H9 (cell line): ENCODE data around the gene RRAGD. TPM values are rescaled to one million over a fixed set of nuclear protein-coding genes. Genes with fewer than 3 reads are reported as not detected.

Source experiments
- DNase-seq: peaks from one replicate; pipeline ENCODE4 v3.0.0-alpha.2; 2017
- H2AFZ ChIP-seq: one replicate; pipeline ENCODE4 v1.6.1; 2013; ENCODE audit warnings: mild to moderate bottlenecking, low read length, control low read depth, moderate library complexity
- H2AK5ac ChIP-seq: 2 replicates; pipeline ENCODE4 v1.6.1; 2013; ENCODE audit warnings: low read length, control low read depth, mixed read lengths; ENCODE audit not compliant: insufficient read length
- H2BK120ac ChIP-seq: one replicate; pipeline ENCODE4 v1.6.1; 2013; ENCODE audit warnings: low read depth, mild to moderate bottlenecking, low read length, control low read depth, inconsistent platforms; ENCODE audit not compliant: poor library complexity, severe bottlenecking
- H2BK12ac ChIP-seq: 2 replicates; pipeline ENCODE4 v1.6.1; 2013; ENCODE audit warnings: low read length, control low read depth, mixed read lengths, low read depth; ENCODE audit not compliant: insufficient read length
- H2BK15ac ChIP-seq: 2 replicates; pipeline ENCODE4 v1.6.1; 2013; ENCODE audit warnings: low read depth, low read length, control low read depth
- H2BK20ac ChIP-seq: one replicate; pipeline ENCODE4 v1.6.1; 2013; ENCODE audit warnings: low read depth, mild to moderate bottlenecking, low read length, control low read depth, inconsistent platforms; ENCODE audit not compliant: poor library complexity, severe bottlenecking
- H2BK5ac ChIP-seq: 2 replicates; pipeline ENCODE4 v1.6.1; 2013; ENCODE audit warnings: low read length, control low read depth, mixed read lengths; ENCODE audit not compliant: insufficient read length
- H3K14ac ChIP-seq: 2 replicates; pipeline ENCODE4 v1.6.1; 2013; ENCODE audit warnings: low read length, control low read depth; ENCODE audit not compliant: insufficient read depth
- H3K18ac ChIP-seq: 2 replicates; pipeline ENCODE4 v1.6.1; 2013; ENCODE audit warnings: low read depth, mild to moderate bottlenecking, mixed read lengths, low read length, control low read depth; ENCODE audit not compliant: insufficient read length
- H3K23ac ChIP-seq: 2 replicates; pipeline ENCODE4 v1.6.1; 2013; ENCODE audit warnings: low read length, control low read depth, mixed read lengths, low read depth; ENCODE audit not compliant: insufficient read length
- H3K23me2 ChIP-seq: 2 replicates; pipeline ENCODE4 v1.6.1; 2013; ENCODE audit warnings: low read depth, mild to moderate bottlenecking, mixed read lengths, low read length, control low read depth; ENCODE audit not compliant: insufficient read length, poor library complexity, severe bottlenecking
- H3K27ac ChIP-seq: 2 replicates; pipeline ENCODE4 v1.5.1; 2013; ENCODE audit warnings: low read length, control low read depth, mixed read lengths, low read depth; ENCODE audit not compliant: insufficient read length
- H3K27me3 ChIP-seq: 2 replicates; pipeline ENCODE4 v1.6.1; 2013; ENCODE audit warnings: low read length, control low read depth, inconsistent platforms; ENCODE audit not compliant: insufficient read depth
- H3K4ac ChIP-seq: 2 replicates; pipeline ENCODE4 v1.6.1; 2013; ENCODE audit warnings: low read depth, mild to moderate bottlenecking, control low read depth, inconsistent platforms, low read length, moderate library complexity
- H3K4me1 ChIP-seq: 2 replicates; pipeline ENCODE4 v1.6.1; 2013; ENCODE audit warnings: low read length, control low read depth, inconsistent platforms; ENCODE audit not compliant: insufficient read depth
- H3K4me2 ChIP-seq: 2 replicates; pipeline ENCODE4 v1.6.1; 2013; ENCODE audit warnings: low read length, control low read depth, mixed read lengths; ENCODE audit not compliant: insufficient read length, insufficient read depth
- H3K56ac ChIP-seq: 2 replicates; pipeline ENCODE4 v1.6.1; 2013; ENCODE audit warnings: low read depth, mild to moderate bottlenecking, mixed read lengths, low read length, control low read depth; ENCODE audit not compliant: insufficient read length
- H3K79me1 ChIP-seq: 2 replicates; pipeline ENCODE4 v1.6.1; 2013; ENCODE audit warnings: low read depth, mild to moderate bottlenecking, moderate library complexity, low read length, control low read depth, inconsistent platforms; ENCODE audit not compliant: insufficient read depth, poor library complexity, severe bottlenecking
- H3K79me2 ChIP-seq: 2 replicates; pipeline ENCODE4 v1.6.1; 2013; ENCODE audit warnings: low read length, control low read depth, inconsistent platforms; ENCODE audit not compliant: insufficient read depth
- H3K9ac ChIP-seq: 2 replicates; pipeline ENCODE4 v1.6.1; 2013; ENCODE audit warnings: low read length, control low read depth, mixed read lengths; ENCODE audit not compliant: insufficient read length; ENCODE audit errors: extremely low read depth
- H3K9me3 ChIP-seq: one replicate; pipeline ENCODE4 v1.6.1; 2013; ENCODE audit warnings: low read depth, low read length, inconsistent platforms; ENCODE audit not compliant: control insufficient read depth
- H3T11ph ChIP-seq: one replicate; pipeline ENCODE4 v1.6.1; 2013; ENCODE audit warnings: mild to moderate bottlenecking, low read length, control low read depth, inconsistent platforms
- H4K20me1 ChIP-seq: one replicate; pipeline ENCODE4 v1.6.1; 2013; ENCODE audit not compliant: control insufficient read depth, insufficient read length, insufficient read depth
- H4K5ac ChIP-seq: 2 replicates; pipeline ENCODE4 v1.6.1; 2013; ENCODE audit warnings: low read depth, mild to moderate bottlenecking, mixed read lengths, low read length, control low read depth; ENCODE audit not compliant: insufficient read length
- H4K8ac ChIP-seq: replicated peaks from 2 replicates; pipeline ENCODE4 v1.6.1; 2013; ENCODE audit warnings: low read length, control low read depth, mixed read lengths, low read depth; ENCODE audit not compliant: insufficient read length
- H4K91ac ChIP-seq: 2 replicates; pipeline ENCODE4 v1.6.1; 2013; ENCODE audit warnings: low read depth, mild to moderate bottlenecking, moderate library complexity, mixed read lengths, low read length, control low read depth; ENCODE audit not compliant: insufficient read length
- H3K27ac Mint-ChIP-seq, 3 experiments: 2 replicates in 2 of 3; 3 replicates in 1 of 3; pipeline ENCODE4 v1.8.0; 2020 to 2021; ENCODE audit warnings: mixed read lengths in 3 of 3, mild to moderate bottlenecking in 1 of 3, moderate library complexity in 1 of 3
- H3K27me3 Mint-ChIP-seq: 2 replicates; pipeline ENCODE4 v1.8.0; 2021; ENCODE audit warnings: low read depth, mild to moderate bottlenecking, moderate library complexity, mixed read lengths
- H3K36me3 Mint-ChIP-seq, 3 experiments: 2 replicates in 2 of 3; 3 replicates in 1 of 3; pipeline ENCODE4 v1.8.0; 2020 to 2021; ENCODE audit warnings: low read depth in 3 of 3, mixed read lengths in 3 of 3; ENCODE audit not compliant: insufficient read depth in 1 of 3
- H3K4me1 Mint-ChIP-seq, 2 experiments: 2 replicates each; pipeline ENCODE4 v1.8.0; 2020; ENCODE audit warnings: mixed read lengths in 2 of 2
- H3K4me3 Mint-ChIP-seq, 2 experiments: 2 replicates in 1 of 2; 3 replicates in 1 of 2; pipeline ENCODE4 v1.8.0; 2020 to 2021; ENCODE audit warnings: mild to moderate bottlenecking in 2 of 2, mixed read lengths in 2 of 2, moderate library complexity in 1 of 2
- H3K9me3 Mint-ChIP-seq, 2 experiments: 2 replicates in 1 of 2; 3 replicates in 1 of 2; pipeline ENCODE4 v1.8.0; 2020; ENCODE audit warnings: mild to moderate bottlenecking in 2 of 2, mixed read lengths in 2 of 2, moderate library complexity in 1 of 2
- CTCF ChIP-seq: fragments of 200-600 bp; sonication (generic); conservative IDR thresholded peaks from 3 replicates; pipeline ENCODE4 v1.8.0; 2021; ENCODE audit warnings: antibody characterized with exemption, mild to moderate bottlenecking
- WGBS: extraction: QIAGEN DNeasy Blood & Tissue Kit; methylation state at CpG from one replicate; pipeline ENCODE4 v1.1.7; 2013; ENCODE audit warnings: missing lambda C conversion rate, low lambda C conversion rate, mixed read lengths; ENCODE audit not compliant: insufficient read length; ENCODE audit errors: extremely low coverage; 5-methylcytosine and 5-hydroxymethylcytosine counted together
- total RNA-seq: library from RNA; stranded (reverse); gene quantifications from 2 replicates; pipeline ENCODE4 v1.2.1, GENCODE V29; 2021

RRAGD gene
- total RNA-seq, 1 experiment from 2014 or later = 10.6 TPM

- no peak overlapping the region for H3K18ac ChIP-seq
- no peak overlapping the region for H3T11ph ChIP-seq
- no CpG with 5 or more reads among the region's 1 CpG for WGBS
- no peak overlapping the region for H2AK5ac ChIP-seq
- H3K4ac ChIP-seq = no peak overlapping the region
- no peak overlapping the region for H3K23ac ChIP-seq
- H4K5ac ChIP-seq = no peak overlapping the region
- H2BK12ac ChIP-seq = no peak overlapping the region
- DNase-seq = no peak
- H2AFZ ChIP-seq = no peak overlapping the region
- Mint-ChIP-seq H3K9me3 (no peaks in the 10 kb centered on the region; a peak in 1 of 5 replicates), H3K4me3 (no peak overlapping the region), H3K27me3 (no peaks in the 10 kb centered on the region; the same call in 1 of the 2 replicates), H3K36me3 (no peaks in the 10 kb centered on the region), H3K4me1 (no peaks in the 10 kb centered on the region), H3K27ac (no peak overlapping the region)
- no peak overlapping the region for H2BK20ac ChIP-seq
- H3K79me1 ChIP-seq = no peaks in the 10 kb centered on the region
- no peaks in the 10 kb centered on the region for H3K27me3 ChIP-seq
- no peak overlapping the region for H4K8ac ChIP-seq
- no peak overlapping the region for H3K4me2 ChIP-seq
- no peak overlapping the region for H2BK120ac ChIP-seq
- no peak for TF ChIP-seq CTCF
- H4K20me1 ChIP-seq = peaks cover 3% of the 10 kb centered on the region
- no peaks in the 10 kb centered on the region for H3K4me1 ChIP-seq
- H3K9me3 ChIP-seq = no peaks in the 10 kb centered on the region
- H3K9ac ChIP-seq = no peak overlapping the region
- no peaks in the 10 kb centered on the region; the same call in 1 of the 2 replicates for H3K79me2 ChIP-seq
- no peaks in the 10 kb centered on the region for H3K23me2 ChIP-seq
- H3K27ac ChIP-seq = no peak overlapping the region
- H3K14ac ChIP-seq = no peak overlapping the region
- H2BK15ac ChIP-seq = no peak overlapping the region
- H4K91ac ChIP-seq = no peak overlapping the region
- no peak overlapping the region for H3K56ac ChIP-seq
- no peak overlapping the region for H2BK5ac ChIP-seq
These were observed 40.2 kb upstream of the RRAGD start for GRCh38 chr6:89452281-89452680.
